ENCODE results near the gene PAXIP1. TPM values are rescaled to one million over a fixed set of nuclear protein-coding genes. Genes with fewer than 3 reads are reported as not detected.
"Not testable (repeated sequence)": the region's sequence is repeated elsewhere in the genome, so short reads cannot be mapped to it uniquely, and the experiment has no call there.

Gene PAXIP1
- total RNA-seq, 1 experiment from 2014 or later: 33.8 TPM

GRCh38 chr7:154953006-154953684 lies 49.8 kb downstream of the PAXIP1 start:
- peak; percentile 33 for DNase-seq (ENCODE audit: low spot score)
- in situ Hi-C loops (cut with HindIII; ENCODE audit: low sequenced_read_pairs): no loop called here

DNA sequence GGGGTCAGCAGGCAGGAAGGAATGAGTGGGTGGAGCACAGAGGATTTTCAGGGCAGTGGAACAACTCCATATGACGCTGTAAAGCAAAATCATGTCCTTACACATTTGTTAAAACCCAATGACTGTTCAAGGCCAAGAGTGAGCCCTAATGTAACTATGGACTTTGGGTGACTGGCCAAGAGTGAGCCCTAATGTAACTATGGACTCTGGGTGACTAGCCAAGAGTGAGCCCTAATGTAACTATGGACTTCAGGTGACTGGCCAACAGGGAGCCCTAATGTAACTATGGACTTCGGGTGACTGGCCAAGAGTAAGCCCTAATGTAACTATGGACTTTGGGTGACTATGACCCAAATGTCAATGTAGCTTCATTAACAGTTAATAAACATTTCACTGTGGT lies 52.0 kb downstream of the PAXIP1 start:
- in situ Hi-C loops (cut with HindIII; ENCODE audit: low sequenced_read_pairs): no loop called here
- DNase-seq (ENCODE audit: low spot score): no peak

DNA sequence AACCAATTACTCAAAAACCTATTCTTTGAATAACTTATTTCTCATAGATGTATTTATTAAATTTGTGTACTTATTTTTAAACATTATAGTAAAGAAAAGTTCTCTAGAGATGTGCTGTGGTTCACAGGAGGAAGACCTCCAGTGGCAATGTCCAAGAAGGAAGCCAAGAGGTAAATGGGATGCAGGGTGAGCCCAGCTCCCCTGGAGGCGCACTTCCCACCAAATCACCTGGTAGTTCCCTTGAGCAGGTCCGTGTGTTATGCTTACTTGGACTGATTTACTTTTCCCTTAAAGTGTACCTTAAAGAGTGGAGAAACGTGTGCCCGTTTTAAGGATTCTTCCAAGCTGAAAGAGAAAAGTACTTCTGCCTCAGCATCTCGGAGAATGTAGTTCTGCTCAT lies 55.3 kb downstream of the PAXIP1 start:
- in situ Hi-C loops (cut with HindIII; ENCODE audit: low sequenced_read_pairs): no loop called here
- no peak for DNase-seq (ENCODE audit: low spot score)

DNA sequence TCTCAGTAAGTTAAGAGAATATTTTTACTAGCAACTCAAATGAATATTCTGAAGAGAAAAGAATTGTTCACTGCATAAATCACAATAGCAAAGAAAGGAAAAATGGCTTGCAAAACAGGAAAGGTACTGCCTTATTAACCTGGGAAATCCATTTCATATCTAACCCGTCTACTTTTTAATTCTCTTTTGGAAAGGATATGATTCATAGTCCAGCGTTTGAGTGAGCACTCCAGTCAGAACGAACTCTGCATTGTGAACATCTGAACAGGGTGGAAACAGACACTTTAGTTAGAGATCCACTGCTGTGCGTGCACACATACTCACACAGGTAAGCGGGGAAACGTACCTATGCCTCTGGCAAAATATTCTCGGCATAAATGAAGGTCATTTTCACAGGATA lies 56.8 kb downstream of the PAXIP1 start:
- DNase-seq (ENCODE audit: low spot score): no peak
- in situ Hi-C loops (cut with HindIII; ENCODE audit: low sequenced_read_pairs): no loop called here

DNA sequence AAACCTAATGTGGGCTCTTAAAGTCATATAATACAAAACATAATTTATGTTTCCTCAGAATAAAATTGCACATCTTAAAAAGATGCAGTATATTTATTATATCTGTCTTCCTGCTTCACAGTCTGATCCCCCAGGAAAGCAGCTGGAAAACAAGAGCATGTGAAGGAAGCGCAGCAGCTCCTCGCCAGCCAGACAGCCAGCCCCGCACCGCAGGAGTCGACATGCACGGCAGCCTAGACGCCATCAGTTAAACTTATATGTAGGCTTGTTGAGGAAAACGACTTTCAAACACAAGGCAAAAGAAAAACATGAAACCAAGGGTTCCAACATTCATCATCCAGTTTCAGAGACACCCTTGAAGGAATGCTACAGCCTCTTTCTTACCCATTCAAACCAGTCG lies 59.0 kb downstream of the PAXIP1 start:
- in situ Hi-C loops (cut with HindIII; ENCODE audit: low sequenced_read_pairs): no loop called here

GRCh38 chr7:154942691-154943090 lies 60.2 kb downstream of the PAXIP1 start:
- in situ Hi-C loops (cut with HindIII; ENCODE audit: low sequenced_read_pairs): no loop called here
- no peak for DNase-seq (ENCODE audit: low spot score)

More for the DNA sequence above, 59.0 kb downstream of the PAXIP1 start:
- DNase-seq (ENCODE audit: low spot score): peak; percentile 23

GRCh38 chr7:154937837-154938236 lies 65.1 kb downstream of the PAXIP1 start:
- DNase-seq (ENCODE audit: low spot score): no peak
- in situ Hi-C loops (cut with HindIII; ENCODE audit: low sequenced_read_pairs): no loop called here

DNA sequence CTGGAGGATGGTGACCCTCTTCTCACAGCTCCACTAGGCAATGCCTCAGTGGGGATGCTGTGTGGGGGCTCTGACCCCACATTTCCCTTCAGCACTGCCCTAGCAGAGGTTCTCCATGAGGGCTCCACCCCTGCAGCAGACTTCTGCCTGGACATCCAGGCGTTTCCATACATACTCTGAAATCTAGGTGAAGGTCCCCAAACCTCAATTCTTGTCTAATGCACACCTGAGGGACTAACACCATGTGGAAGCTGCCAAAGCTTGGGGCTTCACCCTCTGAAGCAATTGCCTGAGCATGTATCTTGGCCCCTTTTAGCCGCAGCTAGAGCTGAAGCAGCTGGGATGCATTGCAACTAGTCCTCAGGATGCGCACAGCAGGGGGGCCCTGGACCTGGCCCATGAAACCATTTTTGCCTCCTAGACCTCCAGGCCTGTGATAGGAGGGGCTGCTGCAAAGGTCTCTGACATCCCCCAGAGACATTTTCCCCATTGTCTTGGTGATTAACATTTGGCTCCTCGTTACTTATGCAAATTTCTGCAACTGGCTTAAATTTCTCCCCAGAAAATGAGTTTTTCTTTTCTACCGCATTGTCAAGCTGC lies 68.5 kb downstream of the PAXIP1 start:
- in situ Hi-C loops (cut with HindIII; ENCODE audit: low sequenced_read_pairs); DNase-seq (ENCODE audit: low spot score): not testable (repeated sequence)

GRCh38 chr7:154931906-154932305 lies 71.0 kb downstream of the PAXIP1 start:
- in situ Hi-C loops (cut with HindIII; ENCODE audit: low sequenced_read_pairs): no loop called here
- DNase-seq (ENCODE audit: low spot score): no peak

DNA sequence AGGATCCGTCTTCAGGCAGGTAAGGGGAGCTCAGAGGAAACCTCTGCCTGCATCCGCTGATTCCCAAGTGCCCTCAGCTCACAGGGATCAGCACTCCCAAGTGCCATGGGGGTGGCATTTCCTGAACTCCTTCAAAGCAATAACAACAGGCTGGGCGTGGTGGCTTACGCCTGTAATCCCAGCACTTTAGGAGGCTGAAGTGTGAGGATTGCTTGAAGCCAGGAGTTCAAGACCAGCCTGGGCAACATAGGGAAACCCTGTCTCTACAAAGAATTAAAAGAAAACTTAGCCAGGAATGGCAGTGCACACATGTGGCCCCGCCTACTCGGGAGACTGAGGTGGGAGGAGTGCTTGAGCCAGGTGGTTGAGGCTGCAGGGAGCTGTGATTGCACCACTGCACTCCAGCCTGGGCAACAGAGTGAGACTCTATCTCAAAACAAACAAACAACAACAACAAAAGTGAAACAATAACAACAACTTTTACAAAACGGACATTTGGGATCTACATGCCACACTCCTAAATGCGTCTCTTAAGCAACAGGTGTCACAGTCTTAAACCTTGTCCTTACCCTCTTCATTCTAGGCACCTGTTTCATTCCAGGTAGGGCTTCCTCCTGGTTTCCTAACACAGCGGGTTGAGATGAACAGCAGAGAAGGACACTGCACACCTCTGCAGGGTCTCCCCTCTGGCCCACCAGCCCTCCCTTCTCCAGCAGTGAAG lies 73.8 kb downstream of the PAXIP1 start:
- DNase-seq (ENCODE audit: low spot score): no peak
- in situ Hi-C loops (cut with HindIII; ENCODE audit: low sequenced_read_pairs): no loop called here

- DNase-seq (ENCODE audit: low spot score): peak; percentile 72
- in situ Hi-C loops (cut with HindIII; ENCODE audit: low sequenced_read_pairs): no loop called here
These were observed 74.6 kb downstream of the PAXIP1 start for GRCh38 chr7:154928136-154929005.

GRCh38 chr7:154927624-154928125 lies 75.2 kb downstream of the PAXIP1 start:
- in situ Hi-C loops (cut with HindIII; ENCODE audit: low sequenced_read_pairs): no loop called here
- peak; percentile 94 for DNase-seq (ENCODE audit: low spot score)

GRCh38 chr7:154922472-154922871 lies 80.5 kb downstream of the PAXIP1 start:
- in situ Hi-C loops (cut with HindIII; ENCODE audit: low sequenced_read_pairs); DNase-seq (ENCODE audit: low spot score): not testable (repeated sequence)

DNA sequence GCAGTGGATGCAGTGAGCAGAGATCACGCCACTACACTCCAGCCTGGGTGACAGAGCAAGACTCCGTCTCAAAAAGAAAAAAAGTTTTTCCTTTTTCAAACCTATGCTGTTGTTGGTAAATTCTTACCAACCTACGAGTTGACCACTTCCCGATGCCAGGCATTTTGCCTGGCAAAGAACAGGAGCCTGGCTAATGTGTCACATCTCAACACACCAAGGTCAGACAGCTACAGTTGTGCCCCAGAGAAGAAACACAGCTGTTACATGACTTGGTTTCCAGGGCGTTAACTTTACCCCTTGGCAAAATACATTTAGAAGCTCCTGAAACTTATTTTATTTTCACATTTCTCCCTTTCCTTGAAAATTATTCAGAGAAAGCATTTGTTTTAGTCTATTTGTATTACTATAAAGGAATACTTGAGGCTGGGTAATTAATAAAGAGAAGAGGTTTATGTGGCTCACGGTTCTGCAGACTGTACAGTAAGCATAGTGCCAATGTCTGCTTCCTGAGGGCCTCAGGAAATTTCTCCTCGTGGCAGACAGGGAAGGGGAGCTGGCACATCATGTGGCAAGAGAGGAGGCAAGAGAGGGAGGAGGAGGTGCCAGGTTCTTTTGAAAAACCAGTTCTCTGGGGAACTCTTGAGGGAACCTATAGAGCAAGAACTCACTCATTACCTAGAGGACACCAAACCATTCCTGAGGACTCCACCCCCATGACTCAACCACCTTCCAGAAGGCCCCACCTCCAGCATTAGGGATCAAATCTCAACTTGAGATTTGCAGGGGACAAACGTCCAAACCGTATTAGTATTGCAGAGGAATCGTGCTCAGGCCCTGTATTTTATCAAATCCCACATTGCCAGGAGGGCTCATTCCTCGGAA lies 83.3 kb downstream of the PAXIP1 start:
- DNase-seq (ENCODE audit: low spot score): no peak
- in situ Hi-C loops (cut with HindIII; ENCODE audit: low sequenced_read_pairs): no loop called here

- DNase-seq (ENCODE audit: low spot score): no peak
- in situ Hi-C loops (cut with HindIII; ENCODE audit: low sequenced_read_pairs): no loop called here
These were observed 84.2 kb downstream of the PAXIP1 start for GRCh38 chr7:154918741-154919140.

DNA sequence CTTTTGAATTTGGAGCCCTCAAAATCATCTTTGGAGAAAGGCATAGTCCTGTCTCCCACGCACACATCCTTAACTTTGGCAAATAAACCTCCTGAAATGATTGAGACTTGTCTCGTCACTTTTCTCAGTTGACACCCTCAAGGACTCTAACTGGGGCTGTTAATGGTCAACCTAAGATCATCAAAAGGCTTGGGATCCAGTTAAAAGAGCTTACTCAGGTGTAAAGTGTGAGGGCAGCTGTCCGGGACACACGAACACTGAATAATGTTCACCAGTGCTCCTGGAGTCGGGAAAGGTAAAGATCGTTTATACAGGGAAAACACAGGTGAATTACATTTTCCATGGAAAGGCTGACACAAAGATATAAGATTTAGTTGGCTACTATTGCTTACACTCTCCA lies 84.7 kb downstream of the PAXIP1 start:
- no peak for DNase-seq (ENCODE audit: low spot score)
- in situ Hi-C loops (cut with HindIII; ENCODE audit: low sequenced_read_pairs): no loop called here

DNA sequence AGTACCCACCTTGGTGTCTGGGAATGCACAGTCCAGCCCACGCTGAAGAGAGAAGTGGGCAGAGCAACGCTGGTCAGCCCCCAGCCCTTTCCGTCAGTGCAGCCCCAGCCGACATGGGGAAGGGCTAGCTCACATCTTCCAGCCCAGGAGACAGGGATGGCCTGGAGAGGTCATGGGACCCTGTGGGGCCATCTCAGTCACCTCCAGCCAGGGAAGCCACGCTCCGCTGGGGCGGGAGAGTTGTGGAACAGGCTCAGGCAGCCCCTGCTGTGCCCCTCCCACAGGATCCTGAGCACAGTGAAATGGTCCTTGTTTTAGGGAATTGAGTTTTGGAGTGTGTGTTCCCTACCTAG lies 85.1 kb downstream of the PAXIP1 start:
- DNase-seq (ENCODE audit: low spot score): no peak
- in situ Hi-C loops (cut with HindIII; ENCODE audit: low sequenced_read_pairs): no loop called here

Data from G401 (cell line).